Stimulated activated CD8-positive, alpha-beta memory T cell treated with anti-CD3 and anti-CD28 coated beads, Interleukin-12 subunit alpha, Interleukin-12 subunit beta, amount 100 ng/mL, for 1 hour (primary cell): ENCODE data around the gene NALCN.

Experiments
- DNase-seq: peaks from one replicate; pipeline ENCODE4 v3.0.0-alpha.2; 2020; ENCODE audit warnings: low read depth

Gene NALCN

GRCh38 chr13:101416181-101417042 lies at the start of gene NALCN:
Gene NALCN (minus strand): TSS chr13:101416508. CDS start chr13:101399126, 17,382 bp downstream.
- DNase-seq, result no peak

GRCh38 chr13:101465877-101466276 lies 49.6 kb upstream of the NALCN start:
- DNase-seq, result no peak

- no peak for DNase-seq
Observed at GRCh38 chr13:101457176-101457575, 40.9 kb upstream of the NALCN start.

- DNase-seq, result no peak
Observed at GRCh38 chr13:101455863-101456262, 39.6 kb upstream of the NALCN start.

GRCh38 chr13:101454767-101455166 lies 38.5 kb upstream of the NALCN start:
- no peak for DNase-seq

GRCh38 chr13:101453784-101454201 lies 37.5 kb upstream of the NALCN start:
- no peak for DNase-seq

- no peak for DNase-seq
Observed at GRCh38 chr13:101452519-101453485, 36.5 kb upstream of the NALCN start, which contains the start of gene ITGBL1. Gene ITGBL1 (plus strand): TSS chr13:101452675. CDS start chr13:101452834, 159 bp downstream.

GRCh38 chr13:101451641-101452040 lies 35.3 kb upstream of the NALCN start:
- no peak for DNase-seq

GRCh38 chr13:101450749-101451130 lies 34.4 kb upstream of the NALCN start:
- DNase-seq, result no peak

GRCh38 chr13:101449790-101450748 lies 33.8 kb upstream of the NALCN start:
- DNase-seq, result no peak

GRCh38 chr13:101447852-101448251 lies 31.5 kb upstream of the NALCN start:
- no peak for DNase-seq

GRCh38 chr13:101434486-101434885 lies 18.2 kb upstream of the NALCN start:
- DNase-seq, result no peak

GRCh38 chr13:101433895-101434294 lies 17.6 kb upstream of the NALCN start:
- no peak for DNase-seq

GRCh38 chr13:101429733-101430132 lies 13.4 kb upstream of the NALCN start:
- no peak for DNase-seq

GRCh38 chr13:101425623-101426022 lies 9.3 kb upstream of the NALCN start:
- DNase-seq, result no peak

GRCh38 chr13:101425156-101425471 lies 8.8 kb upstream of the NALCN start:
- no peak for DNase-seq

GRCh38 chr13:101424381-101425155 lies 8.3 kb upstream of the NALCN start:
- no peak for DNase-seq

- DNase-seq, result no peak
Observed at GRCh38 chr13:101423872-101424271, 7.6 kb upstream of the NALCN start.

GRCh38 chr13:101417501-101417900 lies 1.2 kb upstream of the NALCN start:
- DNase-seq, result no peak

- DNase-seq, result no peak
Observed at GRCh38 chr13:101417043-101417406, 717 bp upstream of the NALCN start.
